Islet precursor cell (in vitro differentiated cells): ENCODE measurements around the gene PSAP.
A peak's percentile ranks its signal among the peaks of the same experiment; 100 is the strongest.

ENCODE experiments used
- DNase-seq: peaks from one replicate; pipeline ENCODE4 v3.0.0-alpha.2; 2018

Gene PSAP

DNA sequence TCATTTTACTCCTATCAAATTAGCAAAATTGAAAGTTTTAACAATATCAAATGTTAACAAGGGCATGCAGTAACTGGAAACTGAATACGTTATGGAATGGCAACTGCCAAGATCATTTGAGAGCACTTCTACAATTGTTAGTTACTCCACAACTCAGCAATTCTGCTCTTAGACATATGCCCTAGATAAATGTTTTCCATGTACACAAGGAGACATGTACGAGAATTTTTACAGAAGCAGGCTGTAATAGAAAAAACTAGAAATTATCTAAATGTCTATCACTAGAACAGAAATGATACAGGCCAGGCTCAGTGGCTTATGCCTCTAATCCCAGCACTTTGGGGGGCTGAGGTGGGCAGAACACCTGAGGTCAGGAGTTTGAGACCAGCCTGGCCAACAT is 7.0 kb downstream of the PSAP start:
- no peak for DNase-seq

DNA sequence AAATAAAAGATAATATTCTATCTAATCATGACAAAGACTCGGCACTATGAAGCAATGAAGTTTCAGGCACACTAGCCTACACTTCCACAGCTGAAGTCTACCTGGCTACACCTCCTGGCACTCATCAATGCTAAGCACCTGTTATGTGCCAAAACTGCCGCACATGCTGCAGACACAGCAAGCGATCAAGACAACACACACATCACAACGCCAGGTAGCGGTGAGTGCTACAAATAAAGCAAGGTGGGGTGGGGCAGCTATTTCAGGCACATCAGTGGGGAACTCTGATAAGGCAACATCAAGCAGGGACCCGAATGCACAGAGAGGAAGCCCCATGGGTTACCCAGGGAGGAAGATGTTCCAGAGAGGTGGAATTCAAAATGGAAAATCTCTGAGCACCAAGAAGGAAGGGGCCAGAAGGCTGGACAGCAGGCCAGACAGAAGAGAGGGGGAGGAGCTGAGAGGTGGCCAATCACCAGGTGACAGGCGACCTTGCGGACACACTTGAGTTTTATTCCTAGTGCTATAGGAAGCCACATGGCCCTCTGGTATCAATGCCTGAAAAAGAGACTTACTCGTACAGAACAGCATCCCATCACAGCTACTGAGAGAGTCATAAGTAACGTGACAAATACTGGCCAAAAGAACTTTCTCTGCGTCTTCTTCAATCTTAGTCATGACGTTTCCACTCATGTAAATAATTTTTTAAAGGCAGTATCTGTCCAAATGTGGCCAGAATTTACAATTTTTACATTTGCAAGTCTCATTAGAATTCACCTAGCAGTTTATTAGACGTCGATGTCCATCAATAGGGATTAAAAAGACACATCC is 8.0 kb downstream of the PSAP start:
- no peak for DNase-seq

GRCh38 chr10:71842422-71842821 is 8.6 kb downstream of the PSAP start:
- DNase-seq: no peak

GRCh38 chr10:71840958-71841335 is 10.1 kb downstream of the PSAP start:
- DNase-seq: peak; percentile 69

GRCh38 chr10:71840177-71840957 is 10.7 kb downstream of the PSAP start:
- peak; percentile 98 for DNase-seq

DNA sequence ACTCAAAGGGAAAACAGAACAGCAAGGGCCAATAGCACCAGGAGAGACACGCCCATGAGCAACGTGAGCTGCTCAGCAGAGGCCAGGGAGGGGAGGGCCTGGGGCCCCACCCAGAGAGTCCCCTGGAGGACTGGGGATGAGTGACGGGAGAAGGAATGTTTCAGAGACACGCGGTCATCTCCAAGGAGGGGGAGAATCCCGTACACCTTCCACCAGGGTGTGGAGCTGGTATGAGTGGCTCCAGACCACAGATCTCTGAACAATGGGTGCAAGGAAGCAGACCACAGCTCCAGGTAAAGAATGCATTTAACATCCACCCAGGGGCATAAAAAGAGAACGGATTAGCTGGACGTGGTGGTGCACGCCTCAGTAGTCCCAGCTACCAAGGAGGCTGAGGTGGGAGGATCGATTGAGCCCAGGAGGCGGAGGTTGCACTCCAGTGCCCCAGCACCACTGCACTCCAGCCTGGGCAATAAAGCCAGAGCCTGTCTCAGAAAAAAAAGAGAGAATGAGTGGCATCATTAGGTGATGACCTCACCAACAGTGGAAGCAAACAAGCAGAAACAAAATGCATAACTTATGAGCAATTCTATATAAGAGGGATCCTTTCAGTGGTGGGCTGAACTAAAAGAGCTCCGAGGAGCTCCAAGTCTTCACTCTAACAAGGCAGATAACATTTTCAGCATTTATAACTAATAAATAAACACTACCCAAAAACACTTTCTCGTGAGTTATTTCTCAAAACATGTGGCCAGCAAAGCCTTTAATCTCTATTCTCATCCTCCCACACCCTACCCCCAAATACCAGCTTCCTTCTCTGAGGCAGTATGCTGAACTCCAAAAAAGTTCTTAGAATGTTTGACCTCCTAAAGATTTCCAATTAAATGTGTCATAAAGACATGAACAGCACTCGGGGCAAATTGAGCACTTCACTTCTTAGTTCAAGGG is 12.5 kb downstream of the PSAP start:
- DNase-seq: peak; percentile 87

DNA sequence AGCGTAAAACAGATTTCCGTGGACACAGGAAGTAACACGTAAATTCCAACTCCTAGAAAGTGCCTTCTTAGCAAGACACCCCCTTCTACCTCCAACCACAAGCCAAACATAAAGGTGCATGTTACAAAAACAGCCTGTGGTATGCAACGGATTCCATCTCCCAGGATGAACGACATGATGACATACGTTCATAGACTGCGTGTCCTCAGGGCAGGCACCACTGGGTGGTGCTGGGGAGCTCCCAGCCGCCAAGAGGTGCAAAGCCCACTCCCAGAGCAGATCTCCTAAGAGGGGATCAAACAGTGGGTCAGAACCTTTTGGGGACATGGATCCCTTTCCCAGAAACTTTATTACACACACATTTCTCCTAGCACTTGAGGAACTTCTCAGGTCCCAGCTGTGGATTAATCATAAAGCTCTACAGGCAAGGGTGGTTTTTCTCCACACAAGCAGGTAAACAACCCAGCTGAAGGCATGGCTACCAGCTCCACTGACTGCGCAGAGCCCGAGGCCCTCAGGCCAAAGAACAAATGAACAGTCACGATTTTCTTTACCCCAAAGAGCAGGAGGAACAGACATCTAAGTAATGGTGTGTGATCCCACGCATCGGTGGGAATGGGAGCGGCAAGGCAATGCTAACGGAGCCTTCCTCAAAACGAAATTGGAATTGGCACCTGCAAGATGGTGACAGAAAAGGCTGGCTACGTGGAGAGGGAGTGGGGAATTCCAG is 13.8 kb downstream of the PSAP start:
- DNase-seq: peak; percentile 83

- no peak for DNase-seq
Measured at GRCh38 chr10:71836596-71836974, 14.5 kb downstream of the PSAP start.

- DNase-seq: peak; percentile 74
Measured at GRCh38 chr10:71835671-71836595, 15.1 kb downstream of the PSAP start.

DNA sequence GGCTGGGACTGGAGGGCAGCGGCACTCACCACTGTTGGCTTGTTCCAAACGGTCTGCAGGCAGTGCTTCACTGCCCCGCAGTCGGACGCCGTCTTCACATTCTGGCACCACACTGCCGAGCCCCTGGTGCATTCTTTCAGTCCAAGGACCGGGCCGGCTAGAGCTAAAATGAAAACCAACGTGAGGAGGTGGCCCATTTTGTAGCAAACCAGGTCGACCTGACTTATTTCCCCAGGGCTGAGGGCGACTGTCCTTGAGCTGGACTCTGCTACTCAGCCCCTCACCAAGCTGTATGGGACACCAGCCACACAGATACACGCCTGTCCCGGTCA is 16.7 kb downstream of the PSAP start:
- DNase-seq: no peak

DNA sequence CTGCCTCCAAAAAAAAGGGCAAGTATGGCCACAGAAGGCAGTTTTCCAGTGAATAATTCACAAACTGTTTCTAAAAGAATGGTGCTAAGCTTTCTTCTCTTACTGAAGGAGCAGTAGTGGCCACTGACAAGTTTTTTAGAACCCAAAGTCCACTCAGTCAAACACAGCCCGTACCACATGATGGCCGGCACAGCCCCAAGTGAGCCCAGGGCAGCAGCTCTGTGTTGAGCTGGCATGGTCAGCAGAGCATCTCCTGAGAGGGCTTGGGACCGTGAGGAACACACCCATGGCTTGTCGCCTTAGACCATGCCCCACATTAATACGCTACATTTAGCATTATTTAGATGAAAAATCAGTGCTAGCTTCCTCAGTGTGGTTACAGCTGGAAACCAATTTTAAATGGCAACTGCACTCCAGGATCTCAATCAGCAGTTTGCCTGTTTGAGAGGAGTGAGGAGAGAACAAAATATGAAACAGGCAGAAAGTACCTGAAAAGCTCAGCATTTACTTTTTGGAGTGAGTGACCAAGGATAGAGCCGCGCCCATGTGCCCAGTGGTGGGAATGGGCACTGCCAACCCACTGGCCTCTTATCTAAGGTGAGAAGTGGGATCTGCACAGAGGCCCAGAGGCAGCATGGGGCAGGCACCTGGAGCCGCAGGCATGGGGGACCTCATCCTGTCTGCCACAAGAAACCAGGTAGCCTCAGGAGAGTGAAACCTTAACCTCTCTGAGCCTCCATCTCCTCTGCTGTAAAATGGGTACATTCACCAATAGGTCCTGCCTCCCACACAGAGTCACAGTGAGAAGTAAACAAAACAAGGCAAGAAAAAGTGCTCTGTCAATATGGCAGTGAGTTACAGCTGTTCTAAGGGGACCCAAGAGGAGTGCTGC is 17.4 kb downstream of the PSAP start:
- DNase-seq: no peak

DNA sequence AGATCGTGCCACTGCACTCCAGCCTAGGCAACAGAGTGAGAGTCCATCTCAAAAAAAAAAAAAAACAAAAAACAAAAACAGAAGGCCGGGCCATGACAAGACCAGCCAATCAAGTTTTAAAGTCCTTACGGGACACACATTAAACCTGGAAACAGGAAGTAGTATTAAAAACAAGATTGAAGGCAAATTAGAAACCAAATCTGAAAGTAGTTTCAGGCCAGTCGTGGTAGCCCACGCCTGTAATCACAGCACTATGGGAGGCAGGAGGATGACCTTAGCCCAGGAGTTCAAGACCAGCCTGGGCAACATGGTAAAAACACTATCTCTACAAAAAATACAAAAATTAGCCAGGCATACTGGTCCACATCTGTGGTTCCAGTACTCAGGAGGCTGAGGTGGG is 18.1 kb downstream of the PSAP start:
- no peak for DNase-seq

DNA sequence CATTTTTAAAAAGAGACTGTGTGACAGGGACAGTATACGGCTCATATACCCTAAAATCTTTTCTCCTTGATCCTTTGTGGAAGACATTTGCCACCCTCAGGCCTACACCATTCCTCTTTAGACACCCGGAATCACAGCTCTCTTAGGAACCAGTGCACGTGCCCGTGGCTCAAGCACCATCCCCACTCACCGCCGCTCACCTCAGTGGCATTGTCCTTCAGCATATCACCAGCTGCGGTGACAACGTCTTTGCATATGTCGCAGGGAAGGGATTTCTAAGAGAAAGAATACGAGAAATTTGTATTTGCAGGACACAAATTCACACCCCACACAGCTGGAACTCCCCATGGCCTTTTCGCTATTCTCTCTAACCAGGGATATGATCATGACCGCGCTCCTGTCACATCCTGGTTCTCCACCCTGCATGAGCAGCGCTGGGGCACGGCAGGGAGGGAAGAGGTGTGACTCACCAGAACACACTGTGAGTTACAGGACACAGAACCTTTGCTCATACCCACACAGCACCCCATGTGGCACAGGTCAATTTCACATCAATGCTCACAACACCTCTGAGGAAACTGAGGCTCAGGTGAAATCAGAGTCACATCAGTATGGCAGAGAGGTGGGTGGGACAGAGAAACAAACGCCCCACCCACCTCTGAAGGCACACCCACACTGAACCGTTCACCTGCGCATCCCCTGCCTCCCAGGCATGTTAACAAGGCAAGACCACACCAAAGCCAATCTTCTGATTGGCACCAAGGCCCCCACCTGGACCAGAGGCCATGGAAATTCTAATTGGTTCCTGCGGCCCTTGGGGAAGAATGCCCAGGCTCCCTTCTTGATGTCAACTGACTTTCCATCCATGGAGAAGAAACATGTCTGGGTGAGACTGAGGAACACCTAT is 19.2 kb downstream of the PSAP start:
- DNase-seq: no peak

DNA sequence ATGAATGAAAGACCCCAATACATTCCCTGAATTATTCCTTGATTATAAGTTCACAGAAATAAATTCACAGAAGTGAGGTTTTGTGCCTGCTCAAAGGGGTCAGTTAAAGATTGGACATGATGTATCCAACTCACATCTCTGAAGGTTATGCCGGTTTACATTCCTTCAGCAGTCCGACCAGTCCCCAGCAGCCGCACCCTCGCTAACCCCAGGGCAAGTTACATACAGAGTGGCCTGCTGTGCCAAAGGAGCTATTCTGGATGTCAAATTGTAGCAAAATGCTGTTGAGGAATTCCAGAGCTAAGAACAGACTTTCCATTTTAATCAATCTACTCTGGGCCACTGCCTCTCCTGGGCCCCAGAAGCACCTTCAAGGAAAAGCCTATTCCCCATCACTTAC is 20.3 kb downstream of the PSAP start:
- no peak for DNase-seq

DNA sequence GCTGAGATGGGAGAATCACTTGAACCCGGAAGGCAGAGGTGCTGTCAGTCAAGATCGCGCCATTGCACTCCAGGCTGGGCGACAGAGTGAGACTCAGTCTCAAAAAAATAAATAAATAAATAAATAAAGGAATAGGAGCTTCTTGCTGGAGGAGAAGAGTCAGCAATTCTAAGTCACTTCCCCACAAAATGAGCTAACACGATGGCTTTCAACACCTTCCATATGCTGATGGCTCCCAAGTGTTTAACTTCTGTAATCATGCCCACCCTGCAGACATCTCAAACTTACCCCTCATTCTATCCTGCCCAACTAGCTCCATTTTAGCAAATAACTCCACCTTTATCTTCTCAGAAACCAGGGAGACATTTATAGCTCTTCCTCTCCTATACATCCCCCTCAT is 21.2 kb downstream of the PSAP start:
- no peak for DNase-seq

DNA sequence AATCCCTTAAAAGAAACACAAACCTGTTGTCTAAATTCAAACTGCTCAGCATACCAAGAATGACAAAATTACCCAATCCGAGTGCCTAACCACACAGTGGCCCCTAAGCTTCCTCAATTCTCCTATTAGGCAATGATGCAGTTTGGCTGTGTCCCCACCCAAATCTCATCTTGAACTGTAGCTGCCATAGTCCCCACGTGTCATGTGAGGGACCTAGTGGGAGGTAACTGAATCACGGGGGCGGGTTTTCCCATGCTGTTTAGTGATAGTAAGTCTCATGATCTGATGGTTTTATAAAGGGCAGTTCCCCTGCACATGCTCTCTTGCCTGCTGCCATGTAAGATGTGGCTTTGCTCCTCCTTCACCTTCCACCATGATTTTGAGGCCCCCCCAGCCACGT is 21.9 kb downstream of the PSAP start:
- DNase-seq: no peak

- DNase-seq: no peak
Measured at GRCh38 chr10:71828702-71829101, 22.3 kb downstream of the PSAP start.

GRCh38 chr10:71827852-71828251 is 23.2 kb downstream of the PSAP start:
- DNase-seq: no peak

- DNase-seq: no peak
Measured at GRCh38 chr10:71825217-71825616, 25.8 kb downstream of the PSAP start.
